ENCODE measurements around the gene LRBA.

The LRBA gene

DNA sequence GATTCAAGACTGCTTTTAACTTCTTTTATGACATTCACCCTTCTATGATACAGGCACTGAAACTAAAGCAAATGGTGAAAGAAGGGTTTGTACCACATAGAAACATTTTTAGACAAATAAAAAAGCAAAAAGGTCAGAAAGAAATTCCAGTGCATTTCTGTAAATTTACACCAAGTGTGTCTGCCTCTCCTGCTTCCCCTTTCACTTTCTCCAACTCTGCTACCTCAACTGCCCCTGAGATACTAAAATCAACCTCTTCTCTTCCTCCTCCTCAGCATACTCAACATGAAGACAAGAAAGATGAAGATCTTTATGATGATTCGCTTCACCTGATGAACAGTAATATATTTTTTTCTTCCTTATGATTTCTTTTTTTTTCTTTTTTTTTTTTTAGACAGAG is 187.9 kb downstream of the LRBA start:
- no peak overlapping the region for H3K4me2 ChIP-seq (ENCODE audit: low read depth, low read length)
- H4K20me1 ChIP-seq (ENCODE audit: insufficient read depth, low read length) = no peaks in the 10 kb centered on the region
- peak overlapping the region; percentile 79; the same call in 1 of the 2 replicates for H3K27ac ChIP-seq (ENCODE audit: low read length)
- no peaks in the 10 kb centered on the region for H3K79me2 ChIP-seq (ENCODE audit: low read length)
- no peak overlapping the region for H2AFZ ChIP-seq (ENCODE audit: low read length)
- H3K4me1 ChIP-seq (ENCODE audit: low read length) = peaks cover 15% of the 10 kb centered on the region
- no peaks in the 10 kb centered on the region for H3K36me3 ChIP-seq (replicated peaks; ENCODE audit: insufficient read depth, low read length)
- DNase-seq = no peak
- no peak overlapping the region for H3K9ac ChIP-seq (ENCODE audit: low read length)
- no peaks in the 10 kb centered on the region for H3K9me3 ChIP-seq (replicated peaks; ENCODE audit: insufficient read depth, low read length)
- TF ChIP-seq, protein P1, sequence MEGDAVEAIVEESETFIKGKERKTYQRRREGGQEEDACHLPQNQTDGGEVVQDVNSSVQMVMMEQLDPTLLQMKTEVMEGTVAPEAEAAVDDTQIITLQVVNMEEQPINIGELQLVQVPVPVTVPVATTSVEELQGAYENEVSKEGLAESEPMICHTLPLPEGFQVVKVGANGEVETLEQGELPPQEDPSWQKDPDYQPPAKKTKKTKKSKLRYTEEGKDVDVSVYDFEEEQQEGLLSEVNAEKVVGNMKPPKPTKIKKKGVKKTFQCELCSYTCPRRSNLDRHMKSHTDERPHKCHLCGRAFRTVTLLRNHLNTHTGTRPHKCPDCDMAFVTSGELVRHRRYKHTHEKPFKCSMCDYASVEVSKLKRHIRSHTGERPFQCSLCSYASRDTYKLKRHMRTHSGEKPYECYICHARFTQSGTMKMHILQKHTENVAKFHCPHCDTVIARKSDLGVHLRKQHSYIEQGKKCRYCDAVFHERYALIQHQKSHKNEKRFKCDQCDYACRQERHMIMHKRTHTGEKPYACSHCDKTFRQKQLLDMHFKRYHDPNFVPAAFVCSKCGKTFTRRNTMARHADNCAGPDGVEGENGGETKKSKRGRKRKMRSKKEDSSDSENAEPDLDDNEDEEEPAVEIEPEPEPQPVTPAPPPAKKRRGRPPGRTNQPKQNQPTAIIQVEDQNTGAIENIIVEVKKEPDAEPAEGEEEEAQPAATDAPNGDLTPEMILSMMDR (IDR thresholded peaks at IDR 0.05; ENCODE audit: low read length) = no peak
- TF ChIP-seq EZH2phosphoT487 (IDR thresholded peaks at IDR 0.05; ENCODE audit: low read length) (no peak), EZH2 (optimal IDR thresholded peaks at IDR 0.05; ENCODE audit: low read depth, low read length) (no peak)
- peaks cover 10% of the 10 kb centered on the region for H3F3A ChIP-seq (ENCODE audit: insufficient read depth, low read length)
- no peaks in the 10 kb centered on the region for H3K9me2 ChIP-seq (replicated peaks; ENCODE audit: insufficient read depth, low read length)
- no peak overlapping the region for H3K4me3 ChIP-seq (ENCODE audit: low read length)
- H3K27me3 ChIP-seq (replicated peaks; ENCODE audit: insufficient read depth, low read length) = no peaks in the 10 kb centered on the region

DNA sequence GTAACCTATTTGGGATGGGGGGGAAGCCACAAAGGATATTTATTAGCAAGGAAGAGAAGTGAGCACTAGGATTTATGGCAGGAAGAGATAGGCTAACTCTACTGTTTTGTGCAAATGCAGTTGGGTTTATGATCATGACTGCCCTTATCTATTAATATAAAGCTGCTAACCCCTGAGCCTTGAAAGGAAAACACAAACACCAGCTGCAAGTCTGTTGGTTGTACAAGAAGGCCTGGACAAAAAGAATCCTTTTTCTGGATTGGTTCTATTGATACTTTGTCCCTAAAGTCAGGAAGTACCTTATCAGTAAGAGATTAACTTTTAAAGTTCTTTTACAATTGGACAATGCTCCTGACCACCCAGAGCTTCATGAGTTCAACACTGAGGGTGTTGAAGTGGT is 188.8 kb downstream of the LRBA start:
- H3K4me1 ChIP-seq (ENCODE audit: low read length) = peaks cover 15% of the 10 kb centered on the region
- DNase-seq = no peak
- H2AFZ ChIP-seq (ENCODE audit: low read length) = no peak overlapping the region
- H3K27ac ChIP-seq (ENCODE audit: low read length) = no peak overlapping the region
- no peak overlapping the region for H3K4me2 ChIP-seq (ENCODE audit: low read depth, low read length)
- no peaks in the 10 kb centered on the region for H3K9me3 ChIP-seq (replicated peaks; ENCODE audit: insufficient read depth, low read length)
- H3K27me3 ChIP-seq (replicated peaks; ENCODE audit: insufficient read depth, low read length) = no peaks in the 10 kb centered on the region
- H3K79me2 ChIP-seq (ENCODE audit: low read length) = no peaks in the 10 kb centered on the region
- no peak overlapping the region for H3K9ac ChIP-seq (ENCODE audit: low read length)
- H3K36me3 ChIP-seq (replicated peaks; ENCODE audit: insufficient read depth, low read length) = no peaks in the 10 kb centered on the region
- no peak overlapping the region for H3K4me3 ChIP-seq (ENCODE audit: low read length)
- no peaks in the 10 kb centered on the region for H4K20me1 ChIP-seq (ENCODE audit: insufficient read depth, low read length)
- H3K9me2 ChIP-seq (replicated peaks; ENCODE audit: insufficient read depth, low read length) = no peaks in the 10 kb centered on the region
- peaks cover 10% of the 10 kb centered on the region for H3F3A ChIP-seq (ENCODE audit: insufficient read depth, low read length)
- TF ChIP-seq, protein P1 (IDR thresholded peaks at IDR 0.05; ENCODE audit: low read length) = no peak
- TF ChIP-seq EZH2 (optimal IDR thresholded peaks at IDR 0.05; ENCODE audit: low read depth, low read length) = no peak
- no peak for TF ChIP-seq EZH2phosphoT487 (IDR thresholded peaks at IDR 0.05; ENCODE audit: low read length)

DNA sequence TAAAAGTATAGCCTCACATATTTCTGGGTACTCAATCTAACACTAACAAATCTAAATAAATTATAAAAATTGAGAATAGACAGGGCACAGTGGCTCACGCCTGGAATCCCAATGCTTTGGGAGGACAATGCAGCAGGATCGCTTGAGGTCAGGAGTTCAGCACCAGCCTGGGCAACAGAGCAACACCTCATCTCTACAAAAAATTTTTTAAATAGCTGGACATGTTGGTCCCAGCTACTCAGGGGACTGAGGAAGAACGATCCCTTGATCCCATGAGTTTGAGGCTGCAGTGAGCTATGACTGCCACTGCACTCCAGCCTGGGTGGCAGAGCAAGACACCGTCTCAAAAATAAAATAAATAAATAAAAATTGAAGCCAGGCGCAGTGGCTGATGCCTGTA is 192.7 kb downstream of the LRBA start:
- Histone ChIP-seq H3K4me1 (ENCODE audit: low read length) (peaks cover 9% of the 10 kb centered on the region), H3K27me3 (replicated peaks; ENCODE audit: insufficient read depth, low read length) (no peaks in the 10 kb centered on the region), H3K27ac (ENCODE audit: low read length) (no peak overlapping the region), H3K9me2 (replicated peaks; ENCODE audit: insufficient read depth, low read length) (no peaks in the 10 kb centered on the region), H3K9me3 (replicated peaks; ENCODE audit: insufficient read depth, low read length) (no peaks in the 10 kb centered on the region), H3K36me3 (replicated peaks; ENCODE audit: insufficient read depth, low read length) (no peaks in the 10 kb centered on the region), H2AFZ (ENCODE audit: low read length) (no peak overlapping the region), H3F3A (ENCODE audit: insufficient read depth, low read length) (no peaks in the 10 kb centered on the region), H3K4me2 (ENCODE audit: low read depth, low read length) (no peak overlapping the region), H3K79me2 (ENCODE audit: low read length) (no peaks in the 10 kb centered on the region), H3K9ac (ENCODE audit: low read length) (no peak overlapping the region), H4K20me1 (ENCODE audit: insufficient read depth, low read length) (no peaks in the 10 kb centered on the region), H3K4me3 (ENCODE audit: low read length) (no peak overlapping the region)
- TF ChIP-seq, protein P1 (IDR thresholded peaks at IDR 0.05; ENCODE audit: low read length) = no peak
- no peak for TF ChIP-seq EZH2 (optimal IDR thresholded peaks at IDR 0.05; ENCODE audit: low read depth, low read length)
- TF ChIP-seq EZH2phosphoT487 (IDR thresholded peaks at IDR 0.05; ENCODE audit: low read length) = no peak
- no peak for DNase-seq

All from MM.1S (cell line).